Adipose tissue (tissue), 3 donors: ENCODE data around the gene CLASP2. TPM values are rescaled to one million over a fixed set of nuclear protein-coding genes. Genes with fewer than 3 reads are reported as not detected.
"Not testable (repeated sequence)": the region's sequence is repeated elsewhere in the genome, so short reads cannot be mapped to it uniquely, and the experiment has no call there.

Source experiments
- H3K27ac ChIP-seq: one replicate; pipeline ENCODE4 v1.5.1; 2013; ENCODE audit warnings: low read depth, low read length
- WGBS, 3 donors: extraction: QIAGEN DNeasy Blood & Tissue Kit; methylation state at CpG; one replicate each; pipeline ENCODE4 v1.1.7; 2013; 5-methylcytosine and 5-hydroxymethylcytosine counted together
- polyA plus RNA-seq, 3 donors: library from polyadenylated mRNA; stranded (reverse); fragments of 200-250 nt; gene quantifications; one replicate each; pipeline ENCODE4 v1.2.3, GENCODE V29; 2013
- donor health status: healthy with polysubstance abuse.
- donor health status: Bipolar disorder and iron deficiency.
- donor health status: healthy.

Gene CLASP2
- 10 to 100 TPM in 2 of 3 donors, 1 to 10 TPM in 1; 4.9 to 12.3 (median 10.0) TPM for polyA plus RNA-seq

DNA sequence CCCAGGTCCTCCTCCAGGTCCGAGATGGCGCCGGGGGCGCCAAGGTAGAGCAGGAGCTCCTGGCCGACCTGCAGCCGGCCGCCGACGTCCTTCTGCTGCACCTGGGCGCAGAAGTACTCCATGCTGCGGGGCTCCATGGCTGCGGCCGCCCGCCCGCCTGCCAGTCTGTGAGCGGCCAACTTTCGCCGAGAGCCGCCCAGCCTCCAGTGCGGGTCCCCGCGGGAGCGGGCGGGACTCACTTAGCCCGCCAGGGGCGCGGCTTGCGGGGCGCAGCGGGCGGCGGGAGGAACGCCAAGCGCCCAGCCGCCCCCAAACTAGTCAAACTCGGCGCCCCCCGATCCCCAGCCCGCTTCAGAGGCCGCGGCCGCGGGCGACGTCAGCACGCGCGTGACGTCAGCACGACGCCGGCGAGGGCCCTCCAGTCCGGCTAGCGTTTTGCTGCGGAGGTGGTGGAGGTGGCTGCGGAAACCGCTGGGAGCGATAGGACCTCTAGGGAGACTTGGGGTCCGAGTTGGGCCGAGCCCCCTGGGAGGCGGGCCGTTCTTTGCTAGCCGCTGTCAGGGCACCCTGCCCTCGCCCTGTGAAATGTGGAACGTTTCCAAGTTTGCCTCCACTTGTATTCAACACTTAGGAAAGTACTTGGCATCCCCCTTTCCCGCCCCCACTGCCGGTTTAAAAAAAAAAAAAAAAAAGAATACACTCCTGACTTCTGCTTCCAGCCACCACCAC is at the start of gene CLASP2:
Gene CLASP2, minus strand, starts transcription at position 389 of the 729 bp plus-strand sequence. Its CDS starts 252 bp downstream, at position 137.
- peak within 1 kb of the TSS; percentile 75 for H3K27ac ChIP-seq
- WGBS, 3 donors: 0 to 1% (median 0%) methylated on average over 58 to 68 of the region's 68 CpGs

GRCh38 chr3:33758864-33759263 is 40.8 kb upstream of the CLASP2 start:
- 83 to 90% (median 84%) methylated on average over 2 of the region's 2 CpGs for WGBS, 3 donors
- H3K27ac ChIP-seq: no peak overlapping the region

GRCh38 chr3:33758281-33758680 is 40.2 kb upstream of the CLASP2 start:
- H3K27ac ChIP-seq: no peak overlapping the region

DNA sequence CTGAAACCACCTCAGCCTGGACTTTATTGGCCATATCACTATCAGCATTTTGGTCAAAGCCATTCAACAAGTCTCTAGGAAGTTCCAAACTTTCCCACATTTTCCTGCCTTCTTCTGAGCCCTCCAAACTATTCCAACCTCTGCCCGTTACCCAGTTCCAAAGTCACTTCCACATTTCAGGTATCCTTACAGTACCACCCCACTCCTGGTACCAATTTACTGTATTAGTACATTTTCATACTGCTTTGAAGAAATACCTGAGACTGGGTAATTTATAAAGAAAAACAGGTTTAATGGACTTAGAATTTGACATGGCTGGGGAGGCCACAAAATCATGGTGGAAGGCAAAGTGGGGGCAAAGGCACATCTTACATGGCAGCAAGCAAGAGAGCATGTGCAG is 36.3 kb upstream of the CLASP2 start:
- not testable (repeated sequence) for H3K27ac ChIP-seq
- 88 to 94% (median 90%) methylated on average over 1 of the region's 1 CpG for WGBS, 3 donors

GRCh38 chr3:33751336-33751735 is 33.3 kb upstream of the CLASP2 start:
- 59 to 87% (median 81%) methylated on average over 2 of the region's 2 CpGs for WGBS, 3 donors
- no peak overlapping the region for H3K27ac ChIP-seq

- no peak overlapping the region for H3K27ac ChIP-seq
- WGBS, 3 donors: 86 to 94% (median 92%) methylated on average over 3 of the region's 3 CpGs
Observed at GRCh38 chr3:33750211-33750548, 32.1 kb upstream of the CLASP2 start.

DNA sequence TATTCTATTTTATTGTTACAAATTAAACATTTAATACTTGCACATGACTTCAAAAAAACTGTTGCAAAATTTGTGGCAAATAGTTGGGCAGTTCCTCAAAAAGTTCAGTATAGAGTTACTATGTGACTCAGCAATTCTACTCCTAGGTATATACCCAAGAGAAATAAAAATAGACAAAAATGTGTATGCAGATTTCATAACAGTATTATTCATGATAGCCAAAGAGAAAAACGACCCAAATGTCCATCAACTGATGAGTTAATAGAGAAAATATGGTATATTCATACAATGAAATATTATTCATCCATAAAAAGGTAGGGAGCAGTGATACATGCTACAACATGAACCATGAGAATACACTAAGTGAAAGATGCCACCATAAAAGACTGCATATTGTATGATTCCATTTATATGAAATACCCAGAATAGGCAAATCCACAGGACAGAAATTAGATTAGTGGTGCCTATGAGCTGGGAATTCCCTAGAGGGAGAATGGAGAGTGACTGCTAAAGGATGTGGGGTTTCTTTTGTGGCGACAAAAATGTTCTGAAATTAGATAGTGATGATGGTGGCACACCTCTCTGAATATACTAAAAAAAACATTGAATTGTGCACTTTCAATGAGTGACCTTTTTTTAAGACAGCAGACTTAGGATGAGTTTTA is 31.6 kb upstream of the CLASP2 start:
- WGBS, 3 donors: 38 to 57% (median 46%) methylated on average over 2 of the region's 2 CpGs
- no peak overlapping the region for H3K27ac ChIP-seq

DNA sequence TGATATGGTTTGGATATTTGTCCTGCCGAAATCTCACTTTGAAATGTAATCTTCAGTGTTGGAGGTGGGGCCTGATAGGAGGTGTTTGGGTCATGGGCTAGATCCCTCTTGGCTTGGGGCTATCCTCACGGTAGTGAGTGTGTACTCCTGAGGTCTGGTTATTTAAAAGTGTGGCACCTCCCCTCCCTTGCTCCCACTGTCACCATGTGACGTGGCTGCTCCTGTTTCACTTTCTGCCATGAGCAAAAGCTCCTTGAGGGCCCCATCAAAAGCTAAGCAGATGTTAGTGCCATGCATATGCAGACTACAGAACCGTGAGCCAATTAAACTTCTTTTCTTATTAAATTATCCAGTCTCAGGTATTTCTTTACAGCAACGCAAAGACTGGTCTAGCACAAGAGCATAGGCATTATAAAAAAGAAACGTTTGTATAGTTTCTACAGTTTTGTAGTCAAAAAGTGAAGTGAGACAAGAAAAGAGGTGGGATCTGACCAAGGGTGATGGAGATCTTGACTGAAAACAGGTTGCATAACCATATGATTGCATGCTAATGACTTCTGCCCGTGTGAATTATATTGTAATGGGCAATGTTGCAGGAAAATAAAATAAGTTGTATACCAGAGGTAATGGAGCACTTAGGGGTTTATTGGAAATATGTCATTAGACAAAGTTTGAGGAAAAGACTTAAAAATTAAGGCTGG is 28.5 kb upstream of the CLASP2 start:
- no peak overlapping the region for H3K27ac ChIP-seq
- 64 to 74% (median 71%) methylated on average over 7 of the region's 7 CpGs for WGBS, 3 donors

GRCh38 chr3:33737146-33737545 is 19.1 kb upstream of the CLASP2 start:
- no peak overlapping the region for H3K27ac ChIP-seq
- 64 to 76% (median 69%) methylated on average over 1 of the region's 1 CpG for WGBS, 3 donors

GRCh38 chr3:33732394-33732793 is 14.3 kb upstream of the CLASP2 start:
- H3K27ac ChIP-seq: no peak overlapping the region
- 93 to 96% (median 94%) methylated on average over 3 of the region's 3 CpGs for WGBS, 3 donors

- 78 to 86% (median 85%) methylated on average over 3 of the region's 3 CpGs for WGBS, 3 donors
Observed at GRCh38 chr3:33729993-33730392, 11.9 kb upstream of the CLASP2 start.

DNA sequence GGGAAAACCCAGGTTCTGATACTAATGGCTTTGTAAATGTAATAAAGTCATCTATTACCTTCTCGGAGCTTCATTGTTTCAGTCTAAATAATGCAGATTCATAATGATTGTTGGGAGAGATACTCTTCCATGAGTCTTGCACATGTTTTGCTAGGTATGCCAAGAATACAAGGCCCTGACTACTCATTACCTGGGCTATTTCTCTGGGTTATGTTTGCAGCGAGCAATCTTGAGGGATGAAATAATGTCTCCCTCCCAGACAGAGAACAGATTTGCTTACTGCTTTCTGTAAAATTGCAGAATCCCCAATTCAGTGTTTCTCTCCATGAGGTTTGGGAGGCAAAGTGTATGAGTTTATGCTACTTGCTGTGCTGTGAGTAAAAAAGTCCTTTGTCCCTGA is 6.2 kb upstream of the CLASP2 start:
- WGBS, 3 donors: 93 to 99% (median 96%) methylated on average over 2 of the region's 2 CpGs
- H3K27ac ChIP-seq: no peak overlapping the region

More at GRCh38 chr3:33729993-33730392, 11.9 kb upstream of the CLASP2 start:
- H3K27ac ChIP-seq: no peak overlapping the region

- 55 to 60% (median 59%) methylated on average over 2 of the region's 2 CpGs for WGBS, 3 donors
- H3K27ac ChIP-seq: no peak overlapping the region
Observed at GRCh38 chr3:33722626-33723370, 4.7 kb upstream of the CLASP2 start.

GRCh38 chr3:33722191-33722590 is 4.1 kb upstream of the CLASP2 start:
- WGBS, 3 donors: 67 to 83% (median 77%) methylated on average over 1 of the region's 1 CpG
- H3K27ac ChIP-seq: no peak overlapping the region

DNA sequence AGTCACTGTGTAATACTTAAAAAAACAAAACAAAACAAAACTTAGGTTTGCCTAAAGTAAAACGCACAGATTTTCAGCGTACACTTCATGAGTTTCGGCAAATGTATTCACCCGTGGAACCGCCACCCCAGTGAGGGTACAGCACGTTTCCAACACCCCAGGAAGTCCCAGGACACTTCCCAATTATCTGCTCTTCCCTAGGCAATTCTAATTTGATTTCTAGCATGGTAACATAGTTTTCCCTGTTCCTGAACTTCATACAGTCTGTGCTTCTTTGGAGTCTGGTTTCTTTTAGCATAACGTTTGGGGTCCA is 497 bp upstream of the CLASP2 start:
- 1 to 2% (median 2%) methylated on average over 7 of the region's 7 CpGs for WGBS, 3 donors
- no peak overlapping the region for H3K27ac ChIP-seq

DNA sequence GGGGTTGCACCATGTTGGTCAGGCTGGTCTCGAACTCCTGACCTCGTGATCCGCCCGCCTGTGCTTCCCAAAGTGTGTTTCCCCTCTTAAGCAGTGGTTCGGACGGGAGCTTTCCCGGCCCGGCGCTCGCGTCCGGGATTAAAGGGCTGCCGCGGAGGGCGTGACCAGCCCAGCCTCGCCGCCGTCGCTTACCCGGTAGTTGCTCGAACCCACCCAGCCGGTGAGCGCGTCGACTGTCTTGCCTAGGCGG is 513 bp downstream of the CLASP2 start:
- peak overlapping the region; percentile 75 for H3K27ac ChIP-seq
- 0 to 1% (median 0%) methylated on average over 22 to 26 of the region's 26 CpGs for WGBS, 3 donors

- H3K27ac ChIP-seq: no peak overlapping the region
- WGBS, 3 donors: 47 to 61% (median 60%) methylated on average over 7 of the region's 7 CpGs
Observed at GRCh38 chr3:33716227-33716626, 1.8 kb downstream of the CLASP2 start.

GRCh38 chr3:33711100-33711499 is 7.0 kb downstream of the CLASP2 start:
- WGBS, 3 donors: 93 to 99% (median 93%) methylated on average over 2 to 3 of the region's 3 CpGs
- H3K27ac ChIP-seq: no peak overlapping the region

DNA sequence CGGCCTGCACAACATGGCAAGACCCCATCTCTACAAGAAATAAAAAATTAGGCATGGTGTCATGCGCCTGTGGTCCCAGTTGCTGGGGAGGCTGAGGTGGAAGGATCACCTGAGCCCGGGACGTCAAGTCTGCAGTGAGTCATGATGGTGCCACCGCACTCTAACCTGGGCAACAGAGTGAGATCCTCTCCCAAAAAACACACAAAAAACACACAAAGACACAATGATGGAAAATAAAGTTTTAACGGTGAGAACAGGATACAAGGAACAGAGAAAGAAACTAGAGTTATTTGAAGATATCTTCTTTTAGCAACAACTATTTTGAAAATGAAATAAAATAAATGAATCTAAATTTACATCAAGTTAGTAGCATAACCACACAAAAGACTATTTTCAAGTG is 12.0 kb downstream of the CLASP2 start:
- no peak overlapping the region for H3K27ac ChIP-seq
- 95 to 96% (median 95%) methylated on average over 6 of the region's 6 CpGs for WGBS, 3 donors
